Muscle of arm (tissue), 12 donors: ENCODE data around the gene GNB4. TPM values are rescaled to one million over a fixed set of nuclear protein-coding genes. Genes with fewer than 3 reads are reported as not detected.

Experiments
- DNase-seq: peaks from one replicate; pipeline ENCODE4 v3.0.0-alpha.2; 2013
- polyA plus RNA-seq, 12 donors: library from polyadenylated mRNA; unstranded; fragments of 120-200 nt; gene quantifications; one replicate each; pipeline ENCODE4 v1.2.1, GENCODE V29; 2013; ENCODE audit not compliant: insufficient read length in 12 of 12

Gene GNB4
- polyA plus RNA-seq, 12 donors = 22.1 to 53.0 (median 37.9) TPM; not detected in 1

DNA sequence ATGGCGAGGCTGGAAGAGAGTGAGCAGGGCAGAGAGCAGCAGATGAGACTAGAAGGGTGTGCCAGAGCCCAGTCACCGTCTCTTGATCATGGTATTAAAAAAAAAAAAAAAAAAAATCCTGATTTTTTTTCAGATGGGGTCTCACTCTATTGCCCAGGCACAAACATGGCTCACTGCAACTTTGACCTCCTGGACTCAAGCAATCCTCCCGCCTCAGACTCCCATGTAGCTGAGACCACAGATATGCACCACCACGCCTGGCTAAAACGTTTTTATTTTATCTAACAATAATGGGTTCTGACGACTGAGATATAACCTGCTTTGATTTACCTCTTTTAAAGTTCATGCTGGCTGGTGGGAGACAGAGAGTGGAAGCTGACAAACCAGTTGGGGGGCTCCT is 4.0 kb downstream of the GNB4 start:
- no peak for DNase-seq

DNA sequence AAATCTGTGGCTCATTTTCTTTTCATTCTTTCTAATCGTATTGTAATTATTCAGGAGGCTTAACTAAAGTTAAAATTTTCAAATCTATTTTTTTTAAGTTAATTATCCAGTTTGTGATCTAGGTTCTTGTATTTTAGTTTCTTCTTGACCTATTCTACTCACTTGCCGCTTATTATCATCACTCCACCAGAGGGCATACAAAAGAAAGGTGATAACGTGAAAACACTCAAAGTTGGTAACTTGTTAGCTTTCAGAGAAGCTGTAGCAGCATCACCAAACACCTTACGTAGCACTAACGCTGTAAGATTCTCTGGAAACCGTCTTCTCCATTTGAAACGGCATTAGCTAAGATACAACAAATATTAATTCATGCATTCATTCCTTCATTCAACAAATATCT is 4.8 kb downstream of the GNB4 start:
- peak; percentile 15 for DNase-seq

DNA sequence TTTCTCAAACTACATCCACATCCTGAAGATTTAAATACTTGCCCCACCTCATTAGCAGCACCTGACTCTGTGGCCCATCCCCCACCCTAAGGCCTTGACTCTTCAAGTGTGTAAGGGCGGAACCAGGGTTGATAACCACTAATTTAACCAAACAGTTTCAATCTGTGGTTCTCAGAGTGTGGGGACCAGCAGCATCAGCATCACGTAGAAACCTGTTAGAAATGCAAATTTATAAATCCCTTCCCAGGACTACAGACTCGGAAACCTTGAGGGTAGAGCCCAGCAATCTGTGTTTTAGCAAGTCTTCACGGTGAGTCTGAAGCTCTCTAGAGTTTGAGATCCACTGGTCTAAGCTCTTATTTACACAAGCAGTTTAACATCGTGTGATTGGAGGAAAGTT is 12.4 kb downstream of the GNB4 start:
- DNase-seq = no peak

DNA sequence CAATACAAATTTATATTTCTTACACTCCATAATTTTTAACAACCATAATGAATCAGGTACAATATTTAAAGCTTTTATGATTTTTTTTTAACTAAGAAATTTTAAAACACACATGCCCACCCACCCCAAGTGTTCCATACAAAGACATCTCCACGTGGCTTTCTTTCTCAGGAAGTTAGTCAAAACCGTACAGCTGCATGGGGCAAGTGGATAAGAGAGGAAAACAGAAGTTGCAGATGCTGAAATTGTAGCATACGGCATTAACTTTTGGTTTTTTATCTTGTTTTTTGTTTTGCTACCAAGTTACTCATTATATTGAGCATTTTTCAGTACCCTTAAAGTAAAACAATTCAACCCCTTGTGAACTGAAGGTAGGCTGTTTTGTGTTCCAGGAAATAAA is 14.8 kb downstream of the GNB4 start:
- no peak for DNase-seq

DNA sequence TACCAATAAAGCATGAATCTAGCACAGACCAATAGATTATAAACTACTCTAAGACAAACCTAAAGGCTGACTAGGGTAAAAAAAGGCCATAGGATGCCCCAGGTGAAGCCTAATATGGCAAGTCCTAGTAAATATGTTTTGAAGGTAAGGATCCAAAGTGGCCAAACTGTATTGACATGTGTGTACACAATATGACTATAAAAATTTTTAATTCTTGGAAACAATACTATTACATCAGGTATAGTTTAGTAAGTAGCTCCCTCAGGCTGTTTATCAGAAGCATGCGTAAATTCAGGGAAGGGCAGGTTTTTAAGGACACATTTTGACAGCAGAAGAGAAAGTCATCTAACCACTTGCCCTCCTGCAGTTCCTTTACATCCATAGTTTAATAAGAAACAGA is 18.8 kb downstream of the GNB4 start:
- DNase-seq = no peak

DNA sequence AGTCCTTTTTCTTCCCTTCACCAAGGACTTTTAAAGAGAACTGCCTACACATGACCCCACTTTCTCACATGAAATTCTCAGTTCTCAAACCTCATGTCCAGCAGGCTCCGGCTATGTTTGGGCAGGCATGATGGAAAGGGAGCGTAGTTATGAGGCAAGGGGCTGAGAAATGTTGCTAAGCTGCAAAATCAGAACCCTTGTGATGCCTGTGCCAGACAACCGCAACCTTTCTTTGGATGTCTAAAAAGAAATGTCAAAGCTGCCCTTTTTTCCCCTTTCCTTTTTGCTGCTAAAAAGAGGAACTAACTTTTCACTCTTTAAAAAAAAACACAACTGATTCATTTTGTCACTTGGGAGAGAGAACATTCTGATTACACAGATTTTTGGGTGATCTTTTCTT is 19.2 kb downstream of the GNB4 start:
- peak; percentile 17 for DNase-seq

DNA sequence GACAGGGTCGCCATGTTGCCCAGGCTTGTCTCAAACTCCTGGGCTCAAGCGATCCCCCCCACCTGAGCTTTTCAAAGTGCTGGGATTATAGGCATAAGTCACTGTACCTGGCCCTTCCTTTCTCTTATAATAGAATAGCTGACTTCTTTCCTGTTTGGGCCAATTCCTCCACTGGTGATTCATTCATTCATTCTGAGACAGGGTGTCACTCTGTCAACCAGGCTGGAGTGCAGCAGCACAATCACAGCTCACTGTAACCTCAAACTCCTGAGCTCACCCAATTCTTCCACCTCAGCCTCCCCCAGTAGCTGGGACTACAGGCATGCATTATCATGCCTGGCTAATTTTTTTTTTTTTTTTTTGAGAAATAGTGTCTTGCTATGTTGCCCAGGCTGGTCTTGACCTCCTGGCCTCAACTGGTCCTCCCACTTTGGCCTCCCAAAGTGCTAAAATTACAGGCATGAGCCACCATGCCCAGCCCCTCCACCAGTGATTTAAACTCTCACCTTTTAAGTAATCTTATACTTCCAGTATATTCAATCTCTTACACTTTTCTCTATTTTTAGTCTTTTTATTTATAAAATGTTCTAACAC is 20.9 kb downstream of the GNB4 start:
- DNase-seq = no peak

DNA sequence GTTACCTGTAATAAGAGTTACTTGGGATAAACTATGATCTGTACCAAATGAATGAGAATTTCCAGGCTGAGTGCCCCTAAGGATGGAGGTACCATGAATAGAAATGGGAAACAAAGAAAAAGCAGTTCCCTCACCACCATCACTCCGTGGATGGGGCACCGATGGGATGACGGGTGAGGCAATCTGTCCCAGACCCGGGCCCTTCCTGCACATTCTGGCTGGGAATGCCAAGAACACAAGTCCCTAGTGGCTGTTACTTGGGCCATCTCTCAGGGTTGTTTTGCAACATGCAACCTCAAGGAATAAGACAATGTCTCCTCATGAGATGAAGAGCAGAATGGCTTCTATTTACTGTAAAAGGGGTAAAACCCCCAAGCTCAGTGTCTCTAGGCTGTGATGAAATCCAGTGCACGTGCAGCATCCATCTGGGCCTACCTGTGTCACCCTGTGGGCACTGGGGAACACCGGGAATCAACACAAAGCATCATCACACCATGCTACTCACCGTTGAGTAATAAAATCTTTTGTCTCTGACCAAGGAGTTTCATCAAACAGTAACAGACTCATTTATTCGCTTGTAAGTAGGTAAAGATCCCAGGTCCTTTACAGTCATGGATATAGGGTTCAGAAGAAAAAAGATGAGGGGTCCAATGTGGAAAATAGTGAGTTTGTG is 22.3 kb downstream of the GNB4 start:
- no peak for DNase-seq

DNA sequence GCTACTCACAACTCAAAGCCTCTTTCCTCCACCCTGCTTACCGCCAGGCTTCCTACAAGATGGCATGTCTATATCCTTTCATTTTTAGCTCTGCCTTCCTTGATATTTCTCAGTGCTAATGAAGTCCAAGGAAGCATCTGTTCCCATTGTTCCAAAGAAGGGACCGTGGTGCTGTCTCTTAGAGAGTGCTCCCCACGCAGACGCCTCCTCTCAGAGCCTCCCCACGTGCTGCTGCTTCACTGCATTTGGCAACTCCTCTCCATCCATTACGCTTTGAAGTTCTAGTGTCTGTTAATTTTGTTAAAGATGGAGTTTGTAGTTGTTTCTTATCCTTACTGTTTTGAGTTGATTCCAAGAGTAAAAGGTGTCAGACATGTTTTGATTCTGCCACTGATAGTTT is 26.2 kb downstream of the GNB4 start:
- no peak for DNase-seq

DNA sequence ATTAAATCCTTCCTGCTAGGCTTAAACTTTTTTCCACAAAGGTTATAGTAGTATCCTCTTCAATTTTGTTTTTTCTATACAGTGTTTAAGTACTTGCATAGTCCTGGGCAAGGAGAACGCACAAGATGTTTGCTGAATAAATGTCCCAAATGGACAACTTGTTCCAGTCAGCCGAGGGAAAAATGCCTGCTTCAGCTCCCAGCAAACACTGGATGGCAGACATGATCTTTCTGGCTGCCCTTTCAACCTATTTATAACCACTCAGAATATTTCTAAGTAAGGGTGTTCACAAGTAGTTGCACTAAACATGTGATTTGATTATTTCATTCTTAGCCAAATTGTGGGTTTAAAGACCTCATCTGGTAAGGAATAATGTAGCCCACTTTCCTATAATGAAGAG is 29.8 kb downstream of the GNB4 start:
- DNase-seq = peak; percentile 27

DNA sequence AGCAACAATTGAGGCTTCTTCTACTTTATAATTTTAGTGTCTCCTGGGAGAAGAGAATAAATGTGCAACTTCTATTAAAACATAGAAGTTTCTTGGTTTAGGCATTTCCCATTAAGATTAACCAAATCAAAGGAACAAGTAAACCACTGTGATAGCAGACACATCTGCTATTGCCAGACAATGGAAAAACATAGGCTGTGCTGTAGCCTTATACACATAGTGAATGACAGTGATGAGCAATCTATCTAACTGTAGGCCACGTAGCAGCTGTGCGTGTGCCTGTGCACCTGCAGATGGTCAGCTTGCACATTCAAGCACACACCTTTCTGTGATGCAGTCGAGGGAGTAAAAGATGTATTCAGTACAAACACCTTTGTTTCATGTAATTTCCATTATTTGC is 32.7 kb downstream of the GNB4 start:
- DNase-seq = no peak

DNA sequence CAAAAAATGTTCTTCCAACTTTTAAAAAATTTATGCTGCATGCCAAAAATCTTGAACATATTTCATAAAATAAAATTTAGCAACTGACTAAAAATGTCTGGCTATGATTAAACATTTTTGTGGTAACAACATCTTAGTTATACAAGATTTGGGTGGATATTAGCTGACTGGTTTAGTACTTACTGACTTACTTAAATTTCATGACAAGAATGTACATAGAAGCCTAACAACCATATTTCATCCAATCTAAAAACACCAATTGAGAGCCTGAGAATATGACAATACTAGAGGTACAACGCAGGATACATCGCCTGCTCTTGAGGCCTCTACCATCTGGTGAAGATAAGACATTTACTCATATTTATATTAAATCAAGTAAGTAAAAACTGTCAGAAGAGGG is 34.6 kb downstream of the GNB4 start:
- DNase-seq = no peak

DNA sequence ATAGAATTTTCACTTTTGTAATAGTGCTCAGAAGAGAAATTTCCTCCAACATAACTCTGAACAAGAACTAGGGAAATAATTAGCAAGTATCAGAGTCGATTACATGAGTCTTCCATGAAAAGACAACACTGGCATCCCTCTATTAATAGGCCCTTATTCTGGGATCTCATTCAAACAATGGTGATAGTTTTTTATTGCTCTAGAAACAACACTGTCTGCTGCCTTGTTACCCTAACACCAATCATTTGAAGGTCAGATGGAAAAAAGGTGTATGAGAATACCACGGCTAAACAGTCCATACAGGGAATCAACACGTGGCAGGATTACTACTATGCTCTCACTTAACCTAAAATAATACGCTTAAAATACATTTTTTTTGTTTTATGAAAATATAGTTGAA is 35.9 kb downstream of the GNB4 start:
- no peak for DNase-seq

DNA sequence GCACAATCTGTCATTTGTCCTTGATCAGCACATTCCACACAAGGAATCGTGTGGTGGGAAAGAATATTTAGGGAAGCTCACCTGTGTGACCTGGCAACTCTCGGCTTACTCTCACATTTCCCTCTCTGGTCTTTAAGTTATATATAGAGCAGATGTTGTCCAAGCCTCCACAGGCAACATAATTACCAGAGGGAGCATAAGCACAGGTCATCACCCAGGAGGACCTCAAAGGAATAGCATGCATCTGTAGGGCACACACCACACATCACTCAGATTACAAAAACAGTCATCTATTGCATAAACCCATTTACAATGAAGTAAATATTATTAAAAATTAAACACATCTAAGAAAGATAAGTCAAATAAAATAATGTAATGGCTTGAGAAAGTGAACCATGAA is 36.5 kb downstream of the GNB4 start:
- no peak for DNase-seq

DNA sequence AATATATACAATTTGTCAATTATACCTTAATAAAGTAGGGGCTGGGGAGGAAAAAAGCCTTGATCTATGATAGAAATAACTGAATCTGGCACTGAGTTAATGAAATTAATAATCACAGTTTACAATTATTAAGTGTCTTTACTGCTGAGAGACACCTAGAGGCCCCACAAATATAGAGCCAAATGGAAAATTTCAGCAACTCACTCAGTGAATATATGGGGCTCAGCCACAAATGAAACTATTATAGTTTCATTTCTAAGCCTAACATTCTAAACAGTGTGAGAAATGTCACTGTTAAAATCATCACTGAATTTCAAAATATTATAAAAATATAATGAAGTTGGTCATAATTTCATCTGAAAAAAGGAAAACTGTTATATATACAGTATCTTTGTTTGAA is 40.3 kb downstream of the GNB4 start:
- no peak for DNase-seq

DNA sequence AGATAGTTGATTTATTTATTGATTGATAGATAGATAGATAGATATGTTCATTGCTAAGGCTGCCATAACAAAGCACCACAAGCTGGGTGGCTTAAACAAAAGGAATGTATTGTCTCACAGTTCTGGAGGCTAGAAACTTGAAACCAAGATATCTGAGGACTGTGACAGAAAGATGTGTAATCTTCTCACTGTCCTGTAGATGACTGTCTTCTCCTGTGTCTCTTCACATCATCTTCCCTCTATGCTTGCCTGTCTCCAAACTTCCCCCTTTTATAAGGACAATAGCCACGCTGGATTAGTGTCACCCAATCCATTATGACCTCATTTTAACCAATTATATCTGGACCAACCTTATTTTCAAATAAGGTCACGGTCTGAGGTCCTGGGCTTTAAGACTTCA is 40.9 kb downstream of the GNB4 start:
- DNase-seq = no peak

DNA sequence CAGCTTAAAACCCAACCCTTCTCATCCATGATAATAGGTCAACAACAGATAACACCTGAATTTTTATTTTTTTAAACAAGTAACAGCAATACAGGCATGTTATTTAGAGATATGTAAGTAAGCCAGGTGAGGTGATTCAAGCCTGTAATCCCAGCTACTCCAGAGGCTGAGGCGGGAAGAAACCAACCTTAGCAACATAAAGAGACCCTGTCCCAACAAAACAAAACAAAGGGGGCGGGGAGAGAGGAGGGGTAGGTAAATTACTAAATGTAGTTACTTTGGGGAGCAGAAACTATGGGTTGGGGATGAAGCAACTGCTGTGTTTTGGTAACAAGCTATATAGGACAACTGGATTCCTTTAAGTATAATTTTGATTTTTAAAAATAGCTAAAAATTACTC is 47.0 kb downstream of the GNB4 start:
- no peak for DNase-seq

DNA sequence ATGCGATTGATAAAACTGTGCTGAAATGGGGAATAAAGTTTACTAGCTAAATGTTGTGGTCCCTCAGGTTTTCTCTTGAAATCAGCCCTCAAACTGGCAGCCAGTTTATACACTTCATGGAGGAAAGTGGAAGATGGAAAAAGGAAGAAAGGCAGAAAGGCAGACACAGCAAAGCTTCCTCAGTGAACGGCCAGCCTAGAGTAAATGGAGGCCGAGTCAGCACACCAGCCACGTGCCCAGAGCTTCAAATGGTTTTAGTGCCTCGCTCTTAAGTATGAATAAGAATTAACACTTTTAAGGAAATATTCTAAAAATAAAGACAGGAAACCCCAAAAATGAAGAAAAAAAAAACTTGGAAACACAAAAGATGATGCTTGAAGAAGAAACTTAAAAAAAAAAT is 48.3 kb downstream of the GNB4 start:
- no peak for DNase-seq

DNA sequence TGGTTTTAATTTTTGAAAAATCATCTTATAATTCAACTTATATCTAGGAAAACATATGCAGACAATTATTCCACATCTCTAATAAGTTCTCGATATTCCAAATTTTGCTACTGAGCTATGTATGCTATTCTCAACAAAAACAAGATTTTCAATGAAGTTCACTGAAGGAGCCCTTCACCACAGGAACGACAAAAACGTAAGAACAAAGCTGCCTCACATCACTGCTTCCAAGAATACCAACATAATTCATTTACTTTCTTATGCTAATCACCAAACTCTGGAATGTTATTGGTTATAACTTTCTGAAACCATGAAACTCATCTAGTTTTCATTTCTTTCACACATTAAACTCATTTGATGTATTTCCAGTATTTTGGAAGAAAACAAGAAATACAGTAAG is 49.7 kb downstream of the GNB4 start:
- DNase-seq = no peak

DNA sequence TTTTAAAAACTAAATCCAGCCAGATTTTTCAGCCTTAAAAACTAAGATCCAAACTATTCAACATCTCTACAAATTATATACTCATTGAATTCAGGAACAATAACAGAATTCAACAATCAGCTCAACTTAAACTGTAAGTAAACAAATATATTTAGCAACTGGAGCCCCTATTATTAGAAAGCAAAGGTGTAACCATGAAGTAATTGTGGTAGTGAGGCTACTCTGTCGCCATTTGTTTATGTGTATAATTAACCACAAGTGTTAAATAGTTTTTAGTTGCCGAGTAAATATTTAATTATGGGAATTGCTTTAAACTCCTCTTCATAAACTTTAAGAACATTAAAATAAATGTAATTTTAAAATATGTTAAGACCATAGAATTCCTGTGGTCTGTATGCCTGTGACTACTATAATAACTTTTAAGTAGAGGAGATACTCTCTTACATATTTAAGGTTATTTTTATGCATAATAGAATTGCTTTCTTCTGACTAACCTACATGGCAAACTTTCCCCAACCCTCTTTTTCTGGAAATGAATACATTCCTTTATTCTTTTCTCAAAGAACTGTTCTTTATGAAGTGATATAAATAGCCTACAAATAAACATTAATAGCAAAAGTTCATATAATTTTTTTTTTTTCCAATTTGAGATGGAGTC is 52.6 kb downstream of the GNB4 start:
- no peak for DNase-seq

DNA sequence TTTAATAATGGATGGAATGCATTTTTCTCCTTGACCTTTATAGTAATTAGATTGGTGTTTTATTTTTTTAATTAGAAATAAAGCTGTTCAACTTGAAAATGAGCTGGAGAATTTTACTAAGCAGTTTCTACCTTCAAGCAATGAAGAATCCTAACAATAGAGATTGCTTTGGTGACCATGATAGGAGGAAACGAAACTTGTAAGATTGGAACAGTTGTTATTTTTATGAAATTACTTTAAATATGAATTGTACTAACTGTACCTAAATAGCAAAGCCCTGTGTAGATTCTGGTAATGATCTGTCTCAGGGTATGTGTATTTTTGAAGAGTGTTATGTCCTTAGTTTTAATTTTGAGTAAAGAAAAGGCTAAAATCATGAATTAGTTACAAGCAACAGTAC is 59.4 kb downstream of the GNB4 start:
- no peak for DNase-seq

DNA sequence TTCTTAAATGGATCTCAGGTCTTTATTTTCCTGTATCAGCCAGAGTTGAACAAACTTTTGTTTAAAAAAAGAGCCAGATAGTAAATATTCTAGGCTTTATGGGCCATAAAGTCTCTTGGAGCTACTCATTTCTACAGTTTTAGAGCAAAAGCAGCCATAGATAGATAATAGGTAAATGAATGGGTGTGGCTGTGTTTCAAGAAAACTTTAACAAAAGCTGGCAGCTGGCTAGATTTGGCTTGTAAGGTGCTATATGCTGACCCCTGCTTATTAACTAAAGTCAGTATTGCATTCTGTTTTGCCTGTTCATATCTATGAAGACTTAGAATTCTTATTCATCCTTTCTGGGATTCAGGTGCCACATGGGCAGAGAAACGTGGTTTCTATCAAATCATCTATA is 74.8 kb downstream of the GNB4 start:
- no peak for DNase-seq

DNA sequence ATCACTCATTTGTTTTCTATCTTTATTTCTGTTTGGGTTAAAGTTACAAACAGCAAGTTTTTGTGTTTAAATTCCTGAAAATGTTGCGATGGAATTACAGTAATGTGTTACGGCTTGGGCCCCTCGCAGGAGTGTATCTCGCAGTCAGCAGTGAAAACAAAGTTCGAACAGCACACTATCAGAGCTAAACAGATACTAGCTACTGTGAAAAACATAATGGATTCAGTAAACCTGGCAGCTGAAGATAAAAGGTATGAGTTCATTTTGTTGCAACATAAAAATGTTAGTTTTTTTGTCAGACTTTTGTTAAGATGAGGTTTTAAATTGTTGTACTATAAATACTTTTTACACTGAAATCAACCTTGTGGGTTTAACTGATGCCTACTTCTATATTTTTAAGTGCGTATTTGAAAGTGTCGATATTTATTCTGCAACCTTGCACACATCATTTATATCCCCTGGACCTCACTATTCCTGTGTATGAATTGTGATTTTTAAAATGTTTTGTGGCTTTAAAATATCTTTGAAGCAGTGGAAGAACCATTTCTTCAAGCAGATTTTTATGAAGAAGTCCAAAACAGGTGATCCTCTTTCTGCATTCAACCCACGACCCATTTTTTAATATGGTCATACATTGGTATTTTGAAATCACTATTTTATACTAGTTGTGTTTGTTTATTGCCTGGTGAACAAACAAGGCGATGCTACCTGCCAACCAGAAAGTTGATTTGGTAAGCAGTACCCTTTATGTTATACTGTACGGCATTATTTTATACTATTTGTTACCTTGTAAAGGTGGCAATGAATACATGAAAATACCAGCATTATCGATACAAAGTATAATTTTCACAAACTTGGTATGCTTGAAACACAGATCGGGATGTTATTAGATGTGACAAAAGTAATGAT is 75.9 kb downstream of the GNB4 start:
- no peak for DNase-seq
